ENCODE data around the gene FGFR3. TPM values are rescaled to one million over a fixed set of nuclear protein-coding genes. Genes with fewer than 3 reads are reported as not detected.

Gene FGFR3
- total and polyA plus RNA-seq, 9 of the 15 experiments (the other 6 are each of a cell fraction or from before 2014, with no cell fraction given): 1.2 to 60.4 (median 12.7) TPM

- in situ Hi-C loops (cut with MboI) (no loop called here), intact Hi-C loops (cut with micrococcal nuclease) (no loop called here)
- WGBS (ENCODE audit: insufficient coverage, low coverage, missing lambda C conversion rate): 89% methylated on average over 11 of the region's 16 CpGs
- Histone ChIP-seq H3K79me2 (ENCODE audit: control insufficient read depth, insufficient read depth, low read length) (no peaks in the 10 kb centered on the region), H3K4me2 (ENCODE audit: insufficient read depth, low read length) (no peak overlapping the region), H3K9me1 (ENCODE audit: control insufficient read depth, insufficient read depth, low read length) (peaks cover 3% of the 10 kb centered on the region), H3K27me3 (ENCODE audit: control insufficient read depth in 2 of 2, insufficient read depth in 2 of 2, low read length in 2 of 2) (no peaks in the 10 kb centered on the region), H3K4me1 (replicated peaks in 1 of 2; ENCODE audit: control insufficient read depth in 2 of 2, insufficient read depth in 2 of 2, low read length in 2 of 2) (peaks cover 0 to 60% of the 10 kb centered on the region in 2 experiments; a peak in 2 of 5 replicates), H3K9me3 (replicated peaks; ENCODE audit: control insufficient read depth, insufficient read depth, low read depth, low read length) (no peaks in the 10 kb centered on the region), H3K36me3 (ENCODE audit: control insufficient read depth, insufficient read depth, low read length) (peaks cover 56% of the 10 kb centered on the region; the same call in 2 of the 3 replicates), H3K9ac (ENCODE audit: insufficient read depth in 1 of 2, low read depth in 2 of 2, low read length in 2 of 2) (peak overlapping the region in 1 of 2 experiments; percentile 45; a peak in 1 of 4 replicates), H2AFZ (ENCODE audit: low read depth, low read length) (no peak overlapping the region), H3K27ac (ENCODE audit: extremely low read depth, low read depth, low read length) (no peak overlapping the region), H3K4me3 (no peak overlapping the region), H4K20me1 (replicated peaks; ENCODE audit: control insufficient read depth, insufficient read depth, low read length) (no peaks in the 10 kb centered on the region; the same call in 1 of the 2 replicates)
- ChIA-PET POLR2A (interaction anchor here (1.4 kb wide), 2 partner anchors 13 to 14 kb away, joined by 3 to 5 read pairs; partner anchors contain the start of gene FGFR3), CTCF (ENCODE audit: low intra/inter-chr PET ratio) (interaction anchor here (3.8 kb wide), 1 partner anchor 60 kb away, joined by 94 read pairs; no protein-coding TSS in a partner anchor)
- DNase-seq (ENCODE audit: extremely low read depth in 1 of 4, low spot score in 3 of 4): peak in 1 of 4 experiments; percentile 12
- no TSS peak for BruUV-seq (replicated peaks)
- ATAC-seq: no peak
- TF ChIP-seq CREB1 (IDR thresholded peaks at IDR 0.05): no peak
- no peak for TF ChIP-seq CREB1 (CRISPR knock-in tag; IDR thresholded peaks at IDR 0.05)
- no peak for TF ChIP-seq KAT8 (IDR thresholded peaks at IDR 0.05; ENCODE audit: low read depth)
- TF ChIP-seq ZNF354B (CRISPR knock-in tag; IDR thresholded peaks at IDR 0.05): no peak
- TF ChIP-seq ZNF232 (CRISPR knock-in tag; IDR thresholded peaks at IDR 0.05): no peak
- TF ChIP-seq, protein P1, sequence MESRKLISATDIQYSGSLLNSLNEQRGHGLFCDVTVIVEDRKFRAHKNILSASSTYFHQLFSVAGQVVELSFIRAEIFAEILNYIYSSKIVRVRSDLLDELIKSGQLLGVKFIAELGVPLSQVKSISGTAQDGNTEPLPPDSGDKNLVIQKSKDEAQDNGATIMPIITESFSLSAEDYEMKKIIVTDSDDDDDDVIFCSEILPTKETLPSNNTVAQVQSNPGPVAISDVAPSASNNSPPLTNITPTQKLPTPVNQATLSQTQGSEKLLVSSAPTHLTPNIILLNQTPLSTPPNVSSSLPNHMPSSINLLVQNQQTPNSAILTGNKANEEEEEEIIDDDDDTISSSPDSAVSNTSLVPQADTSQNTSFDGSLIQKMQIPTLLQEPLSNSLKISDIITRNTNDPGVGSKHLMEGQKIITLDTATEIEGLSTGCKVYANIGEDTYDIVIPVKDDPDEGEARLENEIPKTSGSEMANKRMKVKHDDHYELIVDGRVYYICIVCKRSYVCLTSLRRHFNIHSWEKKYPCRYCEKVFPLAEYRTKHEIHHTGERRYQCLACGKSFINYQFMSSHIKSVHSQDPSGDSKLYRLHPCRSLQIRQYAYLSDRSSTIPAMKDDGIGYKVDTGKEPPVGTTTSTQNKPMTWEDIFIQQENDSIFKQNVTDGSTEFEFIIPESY (CRISPR knock-in tag; IDR thresholded peaks at IDR 0.05): peak; percentile 65
- TF ChIP-seq ZC3H4 (CRISPR knock-in tag; IDR thresholded peaks at IDR 0.05; ENCODE audit: borderline replicate concordance): no peak
- peak; percentile 58 for TF ChIP-seq POLR2G (IDR thresholded peaks at IDR 0.05; ENCODE audit: low read depth, low read length)
- no peak for TF ChIP-seq ELF4 (CRISPR knock-in tag; IDR thresholded peaks at IDR 0.05)
- no peak for TF ChIP-seq DNMT1 (IDR thresholded peaks at IDR 0.05)
- no peak for TF ChIP-seq PTRF (tag; IDR thresholded peaks at IDR 0.05)
- no peak for TF ChIP-seq ELK1 (CRISPR knock-in tag; IDR thresholded peaks at IDR 0.05)
- no peak for TF ChIP-seq ZNF41 (CRISPR knock-in tag; conservative IDR thresholded peaks at IDR 0.05)
- no peak for TF ChIP-seq ZNF75A (CRISPR knock-in tag; IDR thresholded peaks at IDR 0.05)
- TF ChIP-seq ZNF212 (CRISPR knock-in tag; IDR thresholded peaks at IDR 0.05): no peak
- no peak for TF ChIP-seq NFIX (CRISPR knock-in tag; IDR thresholded peaks at IDR 0.05; ENCODE audit: low read depth)
- no peak for FAIRE-seq
Observed at GRCh38 chr4:1807332-1807777, 14.3 kb downstream of the FGFR3 start.
